Subcutaneous adipose tissue (tissue), 4 donors: ENCODE results near the gene SDC4. TPM values are rescaled to one million over a fixed set of nuclear protein-coding genes. Genes with fewer than 3 reads are reported as not detected.

Experiments used
- CTCF ChIP-seq: fragments of 450-650 bp; IDR thresholded peaks from one replicate; pipeline ENCODE4 v1.5.1; 2016; ENCODE audit warnings: low read depth, mild to moderate bottlenecking, control low read depth, antibody characterized with exemption, moderate library complexity
- total RNA-seq, 4 donors: library from RNA; depleted of rRNA; stranded (reverse); fragments of >200 nt; gene quantifications; one replicate each; pipeline ENCODE4 v1.1.0, GENCODE V29; 2016

The SDC4 gene
- total RNA-seq, 4 donors from 2014 or later: 37.4 to 65.4 (median 40.9) TPM

GRCh38 chr20:45336530-45337366 is 11.5 kb downstream of the SDC4 start:
- no peak for TF ChIP-seq CTCF

- TF ChIP-seq CTCF: no peak
These were observed 17.7 kb downstream of the SDC4 start for GRCh38 chr20:45330476-45330875.

DNA sequence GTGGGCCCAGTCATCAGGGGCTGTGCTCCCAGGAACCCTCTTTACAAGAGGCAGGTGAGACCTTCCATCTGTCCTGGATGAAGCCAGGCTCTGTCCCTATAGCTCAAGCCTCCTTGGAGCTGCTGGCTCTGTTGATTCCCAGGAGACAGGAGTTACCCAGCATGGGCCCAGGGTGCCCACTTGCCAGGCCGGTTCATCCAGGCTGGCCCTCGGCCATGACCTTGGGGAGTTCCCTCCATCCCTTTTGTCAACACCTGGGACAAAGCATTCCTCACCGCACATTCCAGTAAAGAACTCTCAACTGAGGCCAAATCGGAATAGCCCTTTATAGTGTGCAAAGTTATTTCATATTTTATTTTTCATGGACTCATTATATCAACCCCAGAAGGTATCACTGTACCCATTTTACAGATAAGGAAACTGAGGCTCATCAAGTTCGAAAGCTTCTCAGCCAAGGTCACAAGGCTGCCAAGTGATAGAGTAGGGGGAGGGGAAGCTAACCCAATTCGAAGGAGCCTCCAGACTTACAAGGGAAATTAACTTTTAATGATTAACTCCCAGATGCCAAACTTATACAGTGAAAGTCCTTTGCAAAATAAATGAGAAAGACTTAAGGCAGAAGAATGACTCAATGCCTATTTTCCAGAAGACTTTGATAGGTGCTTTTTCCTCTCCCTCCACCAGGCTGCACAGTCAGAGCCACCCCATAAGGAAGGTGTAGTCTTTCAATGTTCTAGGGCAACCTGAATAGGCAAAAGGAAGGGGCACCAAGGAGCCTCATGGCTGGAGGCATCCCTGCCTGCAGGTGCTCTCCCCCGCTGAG is 18.5 kb downstream of the SDC4 start:
- TF ChIP-seq CTCF: no peak

DNA sequence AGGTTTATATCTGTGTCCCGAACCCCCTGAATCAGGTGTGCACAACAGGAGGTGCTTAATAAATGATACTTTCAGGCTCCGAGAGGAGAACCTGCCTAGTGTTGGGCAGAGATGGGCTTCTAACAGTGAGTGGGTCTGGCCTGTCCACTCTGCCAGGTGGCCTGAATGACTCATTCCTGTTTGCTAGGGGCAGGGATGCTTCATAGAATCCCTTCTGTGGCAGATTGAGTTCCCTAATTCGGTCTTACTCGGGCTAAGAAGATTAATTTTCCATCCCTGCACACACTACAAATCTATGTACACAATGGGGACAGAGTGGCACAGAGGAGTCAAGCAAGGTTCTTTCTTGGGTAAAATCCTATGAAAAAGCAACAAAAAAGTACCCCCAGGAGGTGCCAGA is 19.8 kb downstream of the SDC4 start:
- TF ChIP-seq CTCF: no peak

GRCh38 chr20:45325371-45325770 is 22.9 kb downstream of the SDC4 start:
- TF ChIP-seq CTCF: no peak

DNA sequence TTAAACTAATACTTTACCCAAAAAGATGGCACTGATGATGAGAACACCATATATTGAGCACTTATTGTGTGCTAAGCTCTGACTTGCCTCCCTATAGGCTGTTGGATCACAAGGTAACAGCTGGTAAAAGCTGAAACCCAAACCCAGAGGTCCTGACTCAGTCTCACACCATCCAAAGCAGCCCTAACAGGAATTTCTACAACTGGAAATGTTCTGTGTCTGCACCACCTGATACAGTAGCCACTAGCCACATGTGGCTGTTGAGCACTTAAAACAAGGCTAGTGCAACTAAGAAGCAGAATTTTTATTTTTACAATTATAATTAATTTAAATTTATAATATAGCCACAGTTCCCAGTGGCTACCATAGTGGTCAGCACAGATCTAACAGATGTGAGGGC is 24.5 kb downstream of the SDC4 start:
- TF ChIP-seq CTCF: no peak

GRCh38 chr20:45322952-45323383 is 25.3 kb downstream of the SDC4 start:
- no peak for TF ChIP-seq CTCF
